Stimulated activated CD8-positive, alpha-beta memory T cell treated with anti-CD3 and anti-CD28 coated beads, Interleukin-15, amount 100 ng/mL, for 48 hours (primary cell): ENCODE results near the gene GREM2.

Experiments
- DNase-seq, 2 donors: peaks; one replicate each; pipeline ENCODE4 v3.0.0-alpha.2; 2020; ENCODE audit warnings: low read depth in 2 of 2

The GREM2 gene

DNA sequence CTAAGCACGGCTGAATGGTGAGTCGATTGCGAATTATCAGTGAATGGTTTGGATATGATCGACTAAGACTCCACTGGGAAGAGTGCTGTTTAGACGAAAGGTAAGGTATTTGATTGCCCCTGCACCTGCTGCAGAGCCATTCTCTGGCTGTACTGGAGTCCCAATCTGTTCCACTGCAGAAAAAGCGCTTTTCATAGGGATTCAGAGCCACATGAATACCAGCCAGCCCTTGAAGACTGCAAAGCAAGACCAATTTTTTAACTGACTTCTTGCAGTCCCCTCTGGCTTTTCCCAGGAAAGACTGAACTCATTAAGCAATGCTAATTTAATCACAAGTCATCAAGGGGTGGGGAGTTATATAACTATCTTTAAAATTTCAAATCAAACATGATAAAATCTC is 1.3 kb downstream of the GREM2 start:
- DNase-seq = no peak

DNA sequence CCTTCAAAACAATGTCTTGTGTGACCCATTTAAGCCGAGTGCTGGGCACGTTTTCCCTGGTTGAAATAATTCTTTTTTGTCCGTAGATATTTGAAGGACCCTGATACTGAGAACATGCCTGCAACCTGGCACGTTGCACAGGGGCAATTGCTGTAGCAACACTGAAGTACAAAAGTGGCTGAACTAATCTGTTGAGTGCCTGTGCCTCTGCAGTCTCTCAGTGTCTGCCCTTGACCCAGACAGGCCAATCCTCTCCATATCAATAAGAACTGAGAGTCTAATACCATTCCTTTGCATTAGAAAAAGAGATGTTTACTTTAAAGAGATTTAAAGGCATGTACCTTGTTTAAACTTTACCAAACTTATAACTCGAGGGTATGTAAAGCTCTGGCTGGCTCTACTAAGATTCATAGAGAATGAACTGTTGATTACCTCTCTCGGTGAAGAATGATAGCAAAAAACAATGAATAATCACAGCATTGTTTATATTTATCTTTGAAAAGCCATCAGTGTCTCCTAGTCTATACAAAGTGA is 2.4 kb downstream of the GREM2 start:
- no peak for DNase-seq

DNA sequence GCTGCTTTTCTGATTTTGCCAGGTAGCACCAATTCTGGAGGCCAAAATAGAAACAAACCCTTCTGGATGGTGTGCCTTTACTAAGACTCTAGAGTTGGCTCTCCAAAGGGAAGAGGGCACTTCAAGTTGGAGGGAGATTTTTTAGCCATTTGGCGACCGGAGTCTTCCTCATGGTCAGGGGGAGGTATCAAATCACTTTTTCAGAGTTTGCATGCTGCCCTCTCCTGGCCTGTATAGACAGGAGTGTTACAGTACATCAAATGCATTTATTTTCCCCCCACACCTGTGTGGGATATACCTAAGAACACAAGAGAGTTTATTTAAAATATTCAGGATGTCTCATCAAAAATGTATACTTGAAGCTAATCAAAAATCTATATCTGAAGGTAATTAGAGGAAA is 3.2 kb downstream of the GREM2 start:
- DNase-seq = no peak

DNA sequence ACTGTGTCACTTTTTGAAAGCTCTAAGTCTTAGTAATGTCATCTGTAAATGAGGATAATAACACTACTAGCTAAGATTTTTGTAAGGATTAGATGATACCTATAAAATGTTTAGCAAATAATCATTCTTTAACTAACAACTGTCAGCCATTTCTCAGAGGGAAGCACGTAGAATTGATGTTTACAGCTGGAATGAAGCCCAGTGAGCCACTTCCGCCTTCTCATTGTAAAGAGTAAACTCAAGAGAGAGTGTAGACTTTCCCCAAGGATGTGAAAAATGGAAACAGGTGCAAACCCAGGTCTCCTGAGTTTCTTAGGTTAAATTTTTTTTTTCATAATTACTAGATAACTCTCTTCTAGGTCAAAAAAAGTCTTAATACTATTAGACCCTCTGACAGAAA is 4.9 kb downstream of the GREM2 start:
- no peak for DNase-seq

DNA sequence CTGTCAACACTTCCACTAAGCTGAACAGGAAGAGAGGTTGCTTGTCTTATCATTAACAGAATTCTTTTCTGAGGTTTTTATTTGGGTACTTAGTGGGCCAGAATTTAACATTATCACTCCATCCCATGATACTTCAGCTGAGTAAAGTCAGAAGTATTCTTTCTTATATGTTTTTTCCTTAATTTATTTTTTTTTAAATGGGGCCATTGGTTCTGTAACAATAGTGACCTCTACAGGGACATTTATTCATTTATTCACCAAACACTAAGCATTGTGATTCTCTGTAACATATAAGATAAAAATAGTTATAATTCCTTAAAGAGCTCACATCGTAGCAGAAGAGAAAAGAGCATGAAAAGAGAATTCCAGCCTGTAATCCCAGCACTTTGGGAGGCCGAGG is 9.8 kb downstream of the GREM2 start:
- no peak for DNase-seq

DNA sequence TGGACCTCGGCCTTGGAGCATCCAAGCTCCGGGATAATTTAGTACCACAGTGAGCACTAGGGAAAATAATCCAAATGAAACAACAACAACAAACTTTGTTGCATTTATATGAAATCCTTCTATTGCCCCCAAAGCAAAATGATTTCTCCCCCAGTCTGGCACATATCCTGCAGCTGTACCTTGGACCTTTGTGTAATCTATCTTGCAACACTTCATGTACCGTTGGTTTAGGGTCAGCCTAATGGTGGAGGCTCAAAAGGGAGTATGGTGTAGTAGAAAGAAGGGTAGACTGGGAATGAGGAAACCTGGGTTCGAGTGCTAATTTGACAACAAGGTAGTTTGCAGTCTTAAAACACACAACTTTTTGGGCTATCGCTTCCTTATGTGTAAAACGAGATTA is 12.1 kb downstream of the GREM2 start:
- DNase-seq = no peak

DNA sequence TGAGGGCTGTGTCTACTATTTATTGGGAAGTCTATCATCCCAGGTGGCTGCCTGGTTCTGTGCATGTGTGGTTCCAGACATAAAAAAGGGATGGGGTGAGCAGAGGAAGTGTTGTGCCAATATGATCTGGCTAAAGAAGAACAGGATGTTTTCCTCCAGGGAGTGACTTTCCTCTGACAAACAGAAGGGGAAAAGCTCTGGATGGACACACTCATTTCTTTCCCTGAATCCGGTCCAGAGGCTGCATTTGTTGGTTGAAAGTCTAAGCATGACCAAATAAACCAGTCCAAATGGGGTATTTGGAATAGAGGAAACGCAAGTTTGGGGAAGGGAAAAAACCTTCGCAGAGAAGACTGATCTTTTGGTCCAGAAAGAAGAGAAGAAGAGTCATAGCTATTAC is 12.7 kb downstream of the GREM2 start:
- DNase-seq = no peak

DNA sequence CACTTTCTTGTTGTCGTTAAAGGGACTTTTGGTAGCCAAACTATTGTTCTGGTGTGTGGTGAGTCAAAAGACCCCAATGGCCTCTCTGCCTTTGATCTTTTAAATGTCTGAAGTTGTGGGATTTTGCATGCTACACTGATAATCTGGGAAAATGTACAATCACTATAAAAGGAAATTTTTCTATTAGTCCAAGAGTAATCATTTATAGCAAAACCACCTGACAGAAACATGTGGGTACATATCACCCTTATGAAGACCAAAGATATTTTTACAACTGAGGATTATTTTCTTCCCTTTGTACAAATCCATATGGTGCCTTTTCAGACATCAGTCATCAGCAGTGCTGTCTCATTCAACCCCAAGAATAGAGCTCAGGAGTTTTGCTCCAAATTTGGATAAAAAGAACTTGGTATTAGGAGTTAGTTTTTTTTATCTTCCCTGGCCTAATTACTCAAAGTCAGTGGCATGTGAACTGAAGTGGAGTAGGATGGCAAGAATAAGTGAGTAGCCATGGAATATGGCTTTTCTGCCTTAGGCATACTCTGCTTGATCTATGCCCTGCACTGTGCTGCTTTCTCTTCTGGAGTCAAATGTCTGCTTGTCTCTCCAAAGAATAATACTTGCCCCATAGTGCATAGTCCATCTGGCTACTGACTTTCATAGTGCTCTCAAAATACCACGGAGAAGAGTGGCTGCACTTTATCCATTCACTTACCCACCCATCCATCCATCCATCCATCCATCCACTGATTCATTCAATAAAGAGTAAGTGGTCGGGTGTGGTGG is 13.5 kb downstream of the GREM2 start:
- no peak for DNase-seq

DNA sequence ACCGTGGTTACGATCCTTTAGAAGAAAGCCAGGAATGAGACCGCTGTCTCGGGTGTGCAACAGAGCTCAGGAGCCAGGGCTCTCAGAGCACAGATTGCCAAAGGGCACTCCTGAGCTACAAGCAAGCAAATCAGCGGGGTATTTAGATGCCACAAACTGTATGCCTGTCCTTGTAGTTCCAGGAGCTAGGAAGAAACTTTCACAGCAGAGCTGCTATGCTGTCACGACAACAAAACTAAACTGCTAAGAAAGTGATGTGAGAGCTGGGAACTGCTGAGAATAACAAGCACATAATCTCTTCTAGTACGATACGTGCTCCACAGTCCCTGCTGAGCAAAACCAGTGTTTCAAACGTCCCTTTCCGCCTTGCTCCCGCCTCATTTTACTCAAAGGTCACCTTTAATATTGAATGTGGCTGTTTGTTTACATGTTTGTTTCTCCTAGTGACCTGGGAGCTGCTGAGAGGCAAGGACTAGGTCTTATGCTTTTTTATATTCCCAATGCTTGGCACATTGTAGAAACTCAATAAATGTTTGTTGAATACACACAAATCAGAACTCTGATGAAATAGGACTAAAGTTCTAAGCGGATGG is 14.7 kb downstream of the GREM2 start:
- DNase-seq = no peak

DNA sequence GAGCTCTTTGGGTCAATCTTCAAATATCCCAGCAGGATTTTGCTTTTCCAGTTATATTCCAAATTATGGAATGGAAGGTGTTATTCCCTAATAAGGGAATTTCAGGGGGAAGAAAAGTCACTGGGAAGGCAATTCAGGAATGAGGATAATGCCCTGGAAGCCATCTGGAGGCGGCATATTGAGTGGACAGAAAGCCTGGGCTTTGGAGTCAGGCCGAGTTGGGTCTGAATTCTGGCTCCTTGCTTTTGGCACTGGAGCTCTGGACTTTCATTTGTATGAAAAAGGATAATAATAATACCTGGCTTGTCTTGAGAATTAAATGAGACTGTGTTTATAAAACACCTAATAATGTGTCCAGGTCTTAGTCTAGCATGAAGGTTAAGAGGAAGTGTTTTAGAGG is 16.5 kb downstream of the GREM2 start:
- no peak for DNase-seq

DNA sequence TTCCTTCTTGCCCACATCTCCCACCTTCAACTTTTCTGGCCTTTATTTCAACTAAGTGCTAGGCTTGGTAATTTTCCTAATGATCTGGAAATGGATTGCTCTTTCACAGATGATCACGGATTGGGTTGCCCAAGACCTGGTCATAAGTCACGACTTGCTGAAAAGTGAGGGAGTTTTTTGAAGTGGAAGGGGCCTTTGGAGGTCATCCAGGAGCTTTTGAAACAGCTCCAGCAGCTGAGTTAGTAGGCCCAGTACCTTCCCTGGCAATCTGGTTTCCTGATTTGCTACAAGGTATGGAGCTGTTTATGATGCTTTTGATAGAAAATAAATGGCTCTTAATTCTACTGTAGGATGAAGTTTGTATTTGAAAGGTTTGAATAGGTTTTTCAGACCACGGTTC is 20.4 kb downstream of the GREM2 start:
- no peak for DNase-seq

DNA sequence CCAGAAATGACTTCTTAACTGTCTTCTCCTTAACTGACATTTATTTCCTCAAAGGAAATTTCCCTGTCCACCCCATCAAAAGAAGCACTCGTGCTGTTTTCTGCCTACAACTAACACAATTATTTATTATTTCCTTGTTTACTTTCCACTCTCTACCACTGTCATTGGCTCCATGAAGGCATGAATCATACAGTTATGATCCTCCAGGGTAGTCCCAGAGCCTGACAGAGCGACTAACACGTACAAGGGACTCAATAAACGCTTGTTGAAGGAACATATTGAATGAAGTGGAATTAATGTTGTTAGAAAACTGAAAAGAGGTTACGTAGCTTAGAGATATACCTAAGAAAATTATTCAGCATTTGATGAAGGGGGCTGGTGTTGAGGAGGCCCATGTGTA is 20.9 kb downstream of the GREM2 start:
- DNase-seq = no peak

DNA sequence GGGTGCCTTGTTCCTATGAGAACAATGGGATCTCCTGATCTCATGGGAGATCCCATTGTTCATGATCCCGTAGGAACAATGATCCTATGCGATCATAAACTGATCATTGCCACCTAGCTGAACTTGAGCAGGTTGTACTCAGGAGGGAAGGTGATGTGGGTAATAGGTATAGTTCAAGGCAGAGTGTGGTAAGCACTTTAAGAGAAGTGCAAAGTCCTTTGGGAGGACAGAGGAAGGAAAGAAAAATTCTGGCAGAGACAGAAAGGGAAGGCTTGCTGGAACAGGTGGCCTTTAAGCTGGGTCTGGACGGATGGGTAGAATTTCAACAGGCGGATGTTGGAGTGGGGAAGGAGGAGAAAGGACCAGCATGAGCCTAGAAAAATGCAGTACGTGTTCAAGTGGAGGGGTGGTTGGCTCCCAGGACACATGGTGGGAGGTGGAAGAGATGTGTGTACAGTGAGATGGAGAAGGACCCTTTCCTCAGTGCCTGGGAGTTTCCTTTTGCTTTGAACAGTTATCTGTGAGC is 22.3 kb downstream of the GREM2 start:
- DNase-seq = no peak

DNA sequence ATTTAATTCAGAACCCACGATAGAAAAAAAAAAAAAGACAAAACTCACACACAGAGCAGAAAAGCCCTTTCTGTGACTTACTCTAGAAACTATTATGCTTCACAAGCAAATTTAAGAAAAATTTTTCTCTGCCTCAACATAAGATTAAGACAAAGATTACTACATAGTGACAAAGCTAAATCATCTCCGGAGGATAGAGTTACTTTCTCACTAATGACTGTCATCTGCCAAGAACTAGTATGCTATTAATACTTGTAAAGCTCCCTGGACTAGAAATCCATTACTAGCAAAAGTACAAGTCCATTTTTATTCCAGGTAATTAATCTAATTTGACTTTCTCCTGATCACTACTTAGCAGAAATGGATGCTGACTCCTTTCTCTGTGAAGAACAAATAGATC is 25.9 kb downstream of the GREM2 start:
- no peak for DNase-seq

DNA sequence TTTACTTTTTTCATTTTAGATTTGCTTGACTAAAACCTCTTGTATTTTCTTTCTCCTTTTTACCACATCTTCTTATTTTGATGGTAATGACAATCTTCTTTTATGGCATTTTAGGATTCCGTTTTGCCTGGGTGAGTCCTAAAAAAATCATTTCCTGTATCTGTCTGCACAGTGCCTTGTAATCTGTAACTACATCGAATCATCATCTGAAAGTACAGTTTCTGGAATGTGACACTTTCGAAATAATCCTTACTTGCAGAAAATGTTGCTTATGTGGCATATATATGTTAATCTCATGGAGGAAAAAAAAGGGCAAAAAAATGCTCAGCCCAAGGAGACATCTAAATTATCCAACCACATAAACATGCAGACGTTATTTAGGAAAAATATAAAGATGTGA is 29.0 kb downstream of the GREM2 start:
- DNase-seq = no peak

DNA sequence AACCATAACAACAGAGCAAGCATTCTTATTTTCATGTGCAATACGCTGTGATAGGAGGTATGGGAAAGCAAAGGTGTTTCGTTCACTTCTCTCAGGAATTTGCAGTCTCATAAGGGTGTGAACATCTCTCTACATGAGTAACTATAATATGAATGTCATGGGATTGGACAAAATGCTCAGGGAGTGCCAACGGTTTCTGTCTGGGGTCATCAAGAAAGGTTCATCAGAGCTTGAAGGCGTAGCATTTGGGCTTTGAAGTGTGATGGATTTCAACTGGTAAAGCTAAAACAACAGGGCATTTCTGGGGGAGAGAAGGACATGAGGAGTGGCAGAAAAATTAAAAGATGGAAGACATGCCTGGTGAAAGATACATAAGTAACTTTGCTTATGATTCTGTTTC is 32.4 kb downstream of the GREM2 start:
- DNase-seq = no peak

DNA sequence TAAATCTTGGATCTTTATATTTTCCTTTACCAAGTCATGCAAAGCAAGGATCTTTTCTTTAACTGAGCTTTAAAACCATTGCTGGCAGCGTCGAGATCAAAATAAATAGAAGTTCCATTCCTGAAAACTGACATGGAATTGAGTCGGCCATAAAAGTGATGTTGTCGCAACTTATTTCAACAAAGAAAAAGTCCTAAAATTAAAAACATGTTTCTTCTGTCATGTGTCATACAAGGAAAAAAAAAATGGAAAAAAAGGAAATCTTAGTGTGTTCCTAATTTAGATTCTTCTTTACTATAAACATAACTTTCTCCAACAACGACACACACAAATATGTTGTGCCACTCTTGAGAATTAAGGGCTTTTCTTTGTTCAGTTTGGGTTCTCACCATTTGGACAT is 34.9 kb downstream of the GREM2 start:
- no peak for DNase-seq

DNA sequence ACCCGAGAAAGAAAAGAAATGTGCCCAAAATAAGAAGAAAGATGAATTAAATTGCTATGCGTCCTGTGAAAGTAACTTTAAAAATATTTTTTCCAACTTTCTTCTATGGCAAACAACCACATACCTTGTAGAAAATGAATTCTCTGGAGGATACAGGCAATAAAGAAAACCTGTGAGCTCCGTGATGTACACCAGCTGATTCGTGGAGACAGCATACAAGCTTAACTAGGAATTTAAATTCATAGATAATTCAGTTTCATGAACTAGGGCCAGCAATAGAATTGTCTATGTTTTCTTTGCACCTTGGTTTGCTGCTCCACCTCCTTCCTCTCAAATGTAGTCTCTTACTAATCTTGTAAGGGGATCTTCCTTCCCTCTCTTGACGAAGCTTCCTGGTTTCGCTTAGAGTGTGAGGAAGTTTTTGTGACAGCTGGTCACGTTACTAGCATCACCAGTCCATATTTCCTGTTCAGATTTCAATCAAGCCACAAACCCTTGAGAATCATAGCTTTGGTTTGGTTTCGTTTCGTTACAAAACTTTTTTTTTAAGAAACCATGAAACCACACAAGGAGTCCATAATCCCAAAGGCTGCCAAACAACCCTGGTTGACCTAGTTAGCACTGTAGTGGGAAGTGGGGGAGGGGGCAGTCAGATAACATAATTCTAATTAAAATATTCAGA is 35.8 kb downstream of the GREM2 start:
- DNase-seq = no peak

DNA sequence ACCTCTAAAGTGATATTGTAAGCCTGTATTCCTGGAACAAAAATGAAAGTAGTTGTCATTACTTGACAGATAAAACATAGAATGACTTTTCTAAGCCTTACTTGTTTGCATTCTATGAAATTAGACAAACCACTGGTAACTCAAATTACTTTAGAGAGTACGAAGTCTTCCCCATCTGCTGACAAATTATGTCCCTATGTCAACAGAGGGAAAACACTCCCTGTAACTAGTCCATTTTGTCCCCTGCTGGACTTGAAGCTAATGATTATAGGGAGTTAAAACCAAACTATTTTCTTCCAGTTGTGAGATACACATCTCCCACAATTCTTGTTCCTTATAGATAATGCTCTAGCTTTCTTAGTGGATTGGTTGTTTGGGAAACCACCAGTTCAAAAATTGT is 39.6 kb downstream of the GREM2 start:
- DNase-seq = no peak

DNA sequence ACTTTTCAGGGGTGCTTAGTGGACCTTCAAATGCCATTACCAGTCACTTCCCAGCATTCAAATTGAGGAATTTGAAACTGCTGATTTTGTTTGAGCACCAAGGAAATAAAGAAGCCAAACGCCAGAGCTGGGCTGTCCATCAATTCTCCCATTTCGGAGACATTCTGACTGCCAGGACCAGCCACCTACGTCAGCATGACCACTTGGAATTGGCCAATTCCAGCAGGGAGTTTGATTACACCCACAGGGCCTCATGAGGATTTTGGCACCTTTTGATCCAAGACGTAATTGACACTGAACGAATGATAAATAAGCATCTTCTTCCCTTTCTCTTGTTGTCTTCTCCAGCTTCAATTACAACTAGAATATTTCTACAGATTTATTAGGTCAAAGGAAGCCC is 40.2 kb downstream of the GREM2 start:
- no peak for DNase-seq

DNA sequence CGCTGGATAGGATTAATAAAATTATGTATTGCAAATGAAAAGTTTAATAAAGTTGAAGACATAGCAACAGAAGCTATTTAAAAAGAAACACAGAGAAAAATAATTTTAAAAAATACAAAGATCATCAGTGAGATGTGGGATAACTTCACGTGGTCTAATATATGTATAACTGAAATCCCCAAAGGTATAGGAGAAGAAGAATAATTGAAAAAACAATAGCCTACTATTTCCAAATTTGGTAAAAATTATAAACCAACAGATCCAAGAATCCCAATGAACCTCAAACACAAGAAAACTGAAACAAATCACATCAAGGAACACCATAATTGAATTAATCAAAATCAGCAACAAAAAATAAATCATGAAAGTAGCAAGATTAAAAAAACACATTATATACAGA is 44.9 kb downstream of the GREM2 start:
- no peak for DNase-seq

DNA sequence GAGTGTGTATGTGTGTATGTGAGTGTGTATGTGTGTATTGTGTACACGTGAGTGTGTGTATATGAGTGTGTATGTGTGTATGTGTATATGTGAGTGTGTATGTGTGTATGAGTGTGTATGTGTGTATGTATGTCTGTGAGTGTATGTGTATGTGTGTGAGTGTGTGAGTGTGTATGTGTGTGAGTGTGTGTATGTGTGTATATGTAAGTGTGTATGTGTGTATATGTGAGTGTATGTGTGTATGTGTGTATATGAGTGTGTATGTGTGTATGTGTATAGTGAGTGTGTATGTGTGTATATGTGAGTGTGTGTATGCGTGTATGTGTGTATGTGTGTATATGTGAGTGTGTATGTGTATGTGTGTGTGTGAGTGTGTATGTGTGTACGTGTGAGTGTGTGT is 49.2 kb downstream of the GREM2 start:
- no peak for DNase-seq

DNA sequence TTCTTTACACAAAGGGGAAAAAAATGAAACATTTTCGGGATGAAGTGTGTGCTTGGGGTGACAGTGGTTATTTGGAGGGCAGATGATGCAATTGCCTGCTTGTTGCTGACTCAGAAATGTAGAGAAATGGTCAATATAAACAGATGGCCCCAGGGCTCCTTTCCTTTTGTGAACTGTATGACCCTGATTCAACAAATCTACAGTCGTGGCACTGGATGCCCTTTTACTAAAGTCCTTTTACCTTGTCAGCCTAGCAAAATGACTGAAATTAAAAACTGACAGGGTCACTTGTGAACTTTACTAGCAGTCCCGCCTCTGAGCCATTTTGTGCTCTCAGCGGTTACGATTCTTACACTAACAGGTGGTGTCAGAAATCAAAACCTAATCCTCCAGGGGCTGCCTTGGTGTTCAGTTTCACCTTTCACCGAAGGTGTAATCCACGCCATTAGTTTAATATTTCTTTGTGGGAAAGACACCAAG is 49.8 kb downstream of the GREM2 start:
- no peak for DNase-seq
